ENCODE data around the gene LTV1.

DNA sequence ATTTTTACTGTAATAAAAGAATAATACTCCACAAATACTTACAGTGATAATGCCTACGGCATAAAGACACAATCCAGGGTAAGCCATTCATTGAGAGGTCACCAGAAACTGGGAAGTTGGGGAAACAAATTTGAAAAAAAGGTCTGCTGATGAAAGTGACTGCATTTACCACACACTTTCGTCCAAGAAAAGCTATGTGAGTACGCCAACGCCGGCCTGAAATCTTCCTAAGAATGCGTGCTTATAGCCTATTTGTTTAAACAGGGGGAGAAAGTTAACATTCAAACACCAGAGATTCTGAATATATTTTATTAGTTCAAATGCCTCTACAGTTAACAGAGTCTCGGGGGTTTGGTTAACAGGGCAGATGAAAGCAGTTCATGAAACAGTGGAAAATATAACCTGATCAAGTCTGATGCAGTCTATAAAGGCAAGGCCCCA, 657 bp upstream of the LTV1 start:
- TF ChIP-seq, protein P1, sequence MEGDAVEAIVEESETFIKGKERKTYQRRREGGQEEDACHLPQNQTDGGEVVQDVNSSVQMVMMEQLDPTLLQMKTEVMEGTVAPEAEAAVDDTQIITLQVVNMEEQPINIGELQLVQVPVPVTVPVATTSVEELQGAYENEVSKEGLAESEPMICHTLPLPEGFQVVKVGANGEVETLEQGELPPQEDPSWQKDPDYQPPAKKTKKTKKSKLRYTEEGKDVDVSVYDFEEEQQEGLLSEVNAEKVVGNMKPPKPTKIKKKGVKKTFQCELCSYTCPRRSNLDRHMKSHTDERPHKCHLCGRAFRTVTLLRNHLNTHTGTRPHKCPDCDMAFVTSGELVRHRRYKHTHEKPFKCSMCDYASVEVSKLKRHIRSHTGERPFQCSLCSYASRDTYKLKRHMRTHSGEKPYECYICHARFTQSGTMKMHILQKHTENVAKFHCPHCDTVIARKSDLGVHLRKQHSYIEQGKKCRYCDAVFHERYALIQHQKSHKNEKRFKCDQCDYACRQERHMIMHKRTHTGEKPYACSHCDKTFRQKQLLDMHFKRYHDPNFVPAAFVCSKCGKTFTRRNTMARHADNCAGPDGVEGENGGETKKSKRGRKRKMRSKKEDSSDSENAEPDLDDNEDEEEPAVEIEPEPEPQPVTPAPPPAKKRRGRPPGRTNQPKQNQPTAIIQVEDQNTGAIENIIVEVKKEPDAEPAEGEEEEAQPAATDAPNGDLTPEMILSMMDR (IDR thresholded peaks at IDR 0.05): no peak
- no peak for TF ChIP-seq POLR2AphosphoS5 (IDR thresholded peaks at IDR 0.05)

All from upper lobe of left lung (tissue), 4 donors.